GM19468 (cell line): ENCODE measurements around the gene HM13.
"Not testable (repeated sequence)": the region's sequence is repeated elsewhere in the genome, so short reads cannot be mapped to it uniquely, and the experiment has no call there.

Experiments used
- ATAC-seq: cut with Tn5 transposase; IDR thresholded peaks from one replicate; pipeline ENCODE4 v1.9.1; 2021; ENCODE audit warnings: mild to moderate bottlenecking, moderate library complexity, moderate number of reproducible peaks; ENCODE audit not compliant: unreplicated experiment; ENCODE audit errors: extremely low read depth

Gene HM13

GRCh38 chr20:31497838-31498540 lies 16.3 kb upstream of the HM13 start:
- no peak for ATAC-seq

- no peak for ATAC-seq
Measured at GRCh38 chr20:31500527-31500926, 13.7 kb upstream of the HM13 start.

DNA sequence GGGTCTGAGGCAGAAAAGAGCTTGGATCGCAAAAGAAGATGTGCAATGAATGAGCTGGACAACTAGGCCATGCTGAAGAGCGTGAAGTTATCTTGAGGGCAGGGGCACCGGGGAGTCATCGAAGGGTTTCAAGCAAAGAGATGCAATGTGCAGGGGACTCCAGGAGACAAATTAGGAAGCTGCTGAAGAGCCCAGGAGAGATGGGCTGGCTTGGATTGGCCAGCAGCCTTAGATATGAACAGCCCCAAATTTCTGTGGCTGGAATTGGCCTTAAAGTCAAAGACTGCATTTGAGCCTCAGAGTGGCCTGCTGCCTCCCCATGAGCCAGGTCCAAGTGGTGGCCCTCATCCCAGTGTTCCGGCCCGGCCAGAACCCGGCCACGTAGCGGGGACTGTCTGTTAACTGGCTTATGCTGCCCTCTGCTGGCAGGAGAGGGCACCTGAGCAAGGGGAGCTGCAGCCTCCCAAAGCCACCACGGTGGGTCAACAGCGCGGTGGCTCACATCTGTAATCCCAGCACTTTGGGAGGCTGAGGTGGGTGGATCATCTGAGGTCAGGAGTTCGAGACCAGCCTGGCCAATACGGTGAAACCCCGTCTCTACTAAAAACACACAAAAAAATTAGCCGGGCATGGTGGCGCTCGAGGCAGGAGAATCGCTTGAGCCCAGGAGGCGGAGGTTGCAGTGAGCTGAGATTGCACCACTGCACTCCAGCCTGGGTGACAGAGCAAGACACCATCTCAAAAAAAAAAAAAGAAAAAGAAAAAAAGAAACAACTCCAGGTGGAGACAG lies 11.2 kb upstream of the HM13 start:
- ATAC-seq = peak; percentile 85

DNA sequence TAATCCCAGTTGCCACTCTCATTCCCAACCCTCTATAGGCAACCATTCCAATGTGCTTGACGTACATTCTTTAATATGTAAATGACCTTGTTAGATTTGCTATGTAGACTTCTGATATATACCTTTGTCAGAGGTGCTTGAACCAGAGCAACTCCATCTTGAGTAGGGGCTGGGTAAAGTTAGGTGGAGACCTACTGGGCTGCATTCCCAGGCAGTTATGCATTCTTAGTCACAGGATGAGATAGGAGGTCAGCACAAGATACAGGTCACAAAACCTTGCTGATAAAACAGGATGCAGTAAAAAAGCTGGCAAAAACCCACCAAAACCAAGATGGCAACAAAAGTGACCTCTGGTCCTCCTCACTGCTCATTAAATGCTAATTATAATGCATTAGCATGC lies 8.3 kb upstream of the HM13 start:
- ATAC-seq = no peak

DNA sequence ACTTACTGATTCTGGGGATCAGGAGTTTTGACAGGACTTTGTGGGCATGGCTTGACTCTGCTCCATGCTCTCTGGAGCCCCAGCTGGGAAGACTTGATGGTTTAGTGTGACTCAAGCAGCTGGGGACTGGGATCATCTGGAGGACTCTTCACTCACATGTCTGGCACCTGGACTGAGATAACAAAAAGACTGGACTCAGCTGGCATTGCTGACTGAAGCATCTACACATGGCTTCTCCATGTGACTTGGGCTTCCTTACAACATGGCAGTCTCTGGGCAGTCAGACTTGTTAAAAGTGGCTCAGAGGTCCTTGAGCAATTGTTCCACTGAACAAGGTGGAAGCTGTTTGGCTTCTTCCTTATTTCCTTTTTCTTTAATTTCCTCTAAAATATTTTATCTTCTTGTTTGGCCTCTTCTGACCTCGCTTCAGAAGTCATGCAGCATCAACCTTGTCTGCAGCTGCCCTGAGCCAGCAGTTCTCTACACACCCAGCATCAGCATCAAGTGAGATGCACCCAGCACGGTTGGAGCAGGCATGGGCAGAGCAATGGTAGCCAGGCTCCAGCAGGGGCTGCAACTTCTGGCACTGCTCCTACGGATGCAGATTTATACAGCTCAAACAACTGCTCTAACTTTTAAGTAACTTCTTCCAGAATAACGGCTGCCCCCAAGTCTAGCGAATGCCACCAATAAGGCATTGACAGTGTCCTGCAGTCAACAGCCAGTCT lies 5.6 kb upstream of the HM13 start:
- no peak for ATAC-seq

DNA sequence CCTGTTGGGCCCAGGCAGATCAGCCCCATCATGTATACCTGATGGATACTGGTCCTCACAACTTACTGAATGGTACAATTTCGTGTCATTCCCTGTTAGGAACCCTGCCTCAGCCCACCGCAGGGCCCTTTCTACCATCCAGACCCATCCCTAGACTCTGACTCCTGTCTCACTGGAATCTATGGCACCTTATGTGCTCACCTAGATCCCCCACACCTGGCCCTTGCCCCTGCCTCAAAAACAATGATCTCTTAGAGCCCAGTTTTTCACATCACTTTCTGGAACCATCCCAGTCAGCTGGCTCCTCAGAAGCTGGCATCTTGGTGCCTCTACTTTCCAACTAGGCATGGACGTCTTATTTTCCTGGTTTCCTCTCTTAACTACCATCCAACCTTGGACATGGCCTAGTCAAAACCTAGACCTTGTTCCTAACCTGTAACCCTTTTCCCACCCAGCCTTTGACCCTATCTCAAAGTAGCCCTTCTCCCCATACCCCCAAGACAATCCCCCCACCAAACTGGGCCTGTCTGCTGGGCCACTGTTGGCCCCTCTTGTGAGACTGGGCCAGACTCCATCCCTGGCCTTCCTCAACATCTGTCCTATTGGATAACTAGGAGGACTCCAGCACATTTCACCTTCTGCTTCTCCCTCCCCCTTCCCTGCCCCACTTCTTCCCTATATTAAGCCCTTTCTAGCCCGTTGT lies 981 bp downstream of the HM13 start:
- ATAC-seq = no peak

GRCh38 chr20:31515775-31516107 lies 1.5 kb downstream of the HM13 start:
- ATAC-seq = no peak

DNA sequence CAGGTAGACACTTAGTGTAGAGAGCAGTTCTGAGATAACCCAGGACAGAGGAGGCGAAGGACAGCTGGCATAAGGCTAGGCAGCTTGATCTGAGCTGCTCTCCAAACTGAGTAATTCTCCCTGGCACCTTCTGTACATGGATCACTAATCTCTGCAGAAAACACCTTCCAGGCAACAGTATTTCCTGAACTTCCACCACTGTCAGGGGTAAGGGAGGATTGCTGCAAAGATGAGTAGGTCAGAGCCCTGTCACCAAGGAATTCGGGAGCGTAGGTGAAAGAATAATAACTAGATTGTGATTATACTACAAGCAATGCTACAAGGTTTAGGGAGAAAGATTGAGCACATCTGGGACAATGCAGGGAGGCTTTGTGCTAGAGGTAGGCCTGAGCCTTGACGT lies 1.9 kb downstream of the HM13 start:
- no peak for ATAC-seq

DNA sequence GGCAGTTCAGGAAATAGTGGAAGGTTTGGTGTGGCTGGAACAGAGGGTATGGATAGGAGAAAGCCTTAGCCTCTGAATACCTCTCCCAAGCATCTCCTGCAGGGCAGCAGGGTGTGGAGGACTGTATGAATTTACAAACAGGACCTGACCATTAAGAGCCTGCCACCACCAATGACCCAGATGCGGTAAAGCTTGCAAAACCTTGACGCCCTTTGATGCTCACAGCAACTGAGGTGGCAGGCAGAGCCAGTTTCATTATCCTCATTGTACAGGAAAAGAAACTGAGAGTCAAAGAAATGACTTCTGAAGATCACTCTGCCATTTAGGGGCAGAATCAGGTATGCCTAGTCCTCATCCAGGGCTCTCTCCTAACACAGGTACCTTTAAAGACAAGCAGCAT lies 2.4 kb downstream of the HM13 start:
- no peak for ATAC-seq

GRCh38 chr20:31517373-31517772 lies 3.1 kb downstream of the HM13 start:
- no peak for ATAC-seq

GRCh38 chr20:31521267-31521666 lies 7.0 kb downstream of the HM13 start:
- ATAC-seq = not testable (repeated sequence)

DNA sequence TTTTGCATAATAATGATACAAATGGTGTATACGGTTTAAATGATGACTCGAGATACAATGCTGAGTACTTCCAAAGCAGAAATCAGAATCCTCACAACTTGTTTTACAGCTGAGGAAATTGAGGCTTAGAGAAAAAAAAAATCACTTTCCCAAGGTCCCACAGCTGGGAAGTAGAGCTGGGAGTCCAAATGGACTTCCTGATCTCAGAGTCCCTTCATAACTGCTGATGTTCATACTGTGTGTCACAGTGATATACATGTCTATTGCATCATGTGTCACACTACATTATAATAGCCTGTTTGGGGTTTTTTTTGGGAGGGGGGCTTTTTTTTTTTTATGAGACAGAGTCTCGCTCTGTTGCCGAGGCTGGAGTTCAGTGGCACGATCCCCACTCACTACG lies 8.5 kb downstream of the HM13 start:
- ATAC-seq = no peak

DNA sequence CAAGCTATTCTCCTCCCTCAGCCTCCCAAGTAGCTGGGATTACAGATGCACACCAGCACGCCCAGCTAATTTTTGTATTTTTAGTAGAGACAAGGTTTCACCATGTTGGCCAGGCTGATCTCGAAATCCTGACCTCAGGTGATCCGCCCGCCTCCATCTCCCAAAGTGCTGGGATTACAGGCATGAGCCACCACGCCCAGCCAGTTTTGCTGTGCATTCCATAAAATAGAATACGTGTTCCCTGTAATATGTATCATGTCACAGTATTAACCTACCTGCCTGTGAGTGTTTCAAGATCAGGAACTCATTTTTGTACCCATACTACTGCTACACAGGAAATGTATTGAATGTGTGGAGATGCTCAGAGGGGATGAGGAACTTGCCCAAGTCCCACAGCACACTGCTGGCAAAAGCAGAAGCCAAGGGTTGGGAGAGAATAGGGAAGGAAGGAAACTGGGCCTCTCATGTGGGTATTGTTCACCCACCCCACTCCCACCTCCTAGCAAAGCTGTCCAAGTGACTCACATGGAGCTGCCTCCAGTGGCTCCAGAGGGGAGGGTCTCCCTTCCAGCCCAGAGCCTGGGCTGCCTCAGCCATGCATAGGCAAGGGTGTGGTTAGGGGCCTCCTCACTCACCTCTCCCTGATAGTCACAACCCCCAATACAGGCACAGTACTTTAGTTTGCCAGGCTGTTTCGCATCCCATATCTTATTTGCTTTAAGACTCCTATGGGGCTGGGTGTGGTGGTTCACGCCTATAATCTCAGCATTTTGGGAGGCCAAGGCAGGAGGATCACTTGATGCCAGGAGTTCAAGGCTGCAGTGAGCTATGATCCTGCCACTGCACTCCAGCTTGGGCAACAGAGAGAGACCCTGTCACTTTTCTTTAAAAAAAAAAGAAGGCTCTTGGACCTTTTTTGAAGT lies 9.4 kb downstream of the HM13 start:
- no peak for ATAC-seq

- no peak for ATAC-seq
Measured at GRCh38 chr20:31527266-31527665, 13.0 kb downstream of the HM13 start.

GRCh38 chr20:31535298-31535697 lies 21.1 kb downstream of the HM13 start:
- ATAC-seq = no peak

GRCh38 chr20:31536575-31536974 lies 22.3 kb downstream of the HM13 start:
- no peak for ATAC-seq

GRCh38 chr20:31537116-31537871 lies 23.1 kb downstream of the HM13 start:
- ATAC-seq = no peak

DNA sequence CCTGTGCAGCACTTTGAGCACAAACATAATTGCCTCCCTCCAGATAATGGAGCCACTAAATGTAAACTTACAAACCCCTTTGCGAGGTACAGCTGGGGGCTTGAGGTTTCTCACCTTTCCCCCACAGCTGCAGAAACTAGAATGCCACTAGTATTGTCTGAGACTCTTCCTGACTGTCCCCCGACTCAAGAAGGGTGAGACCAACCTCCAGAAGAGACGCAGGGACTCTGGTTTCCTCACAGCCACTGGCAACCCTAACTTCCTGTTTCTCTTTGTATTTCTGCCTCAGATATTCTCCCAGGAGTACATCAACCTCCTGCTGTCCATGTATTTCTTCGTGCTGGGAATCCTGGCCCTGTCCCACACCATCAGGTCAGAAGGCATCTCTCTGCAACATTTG lies 23.6 kb downstream of the HM13 start:
- no peak for ATAC-seq

DNA sequence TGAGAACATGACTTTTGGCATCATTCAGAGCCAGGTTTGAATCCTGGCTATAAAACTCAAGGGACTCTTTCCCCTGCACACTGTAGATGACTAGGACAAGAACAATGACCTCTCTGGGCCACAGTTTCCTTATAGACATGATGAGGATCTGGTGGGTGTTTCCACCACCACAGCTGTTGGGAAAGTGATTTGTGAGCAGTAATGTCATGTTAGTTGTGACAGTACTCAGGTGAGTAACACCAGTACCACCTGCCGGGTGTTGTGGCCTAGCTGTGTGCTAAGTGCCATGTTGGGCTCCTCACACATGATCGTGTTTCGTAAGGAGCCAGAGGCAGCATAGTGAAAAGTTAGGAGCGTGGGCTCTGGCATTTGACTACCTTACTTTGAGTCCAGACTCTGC lies 24.1 kb downstream of the HM13 start:
- no peak for ATAC-seq
